Astrocyte (in vitro differentiated cells and primary cell): ENCODE results near the gene M6PR. TPM values are rescaled to one million over a fixed set of nuclear protein-coding genes. Genes with fewer than 3 reads are reported as not detected.

Experiments
- DNase-seq: peaks from one replicate; pipeline ENCODE4 v3.0.0-alpha.2; 2010; ENCODE audit warnings: low read depth
- FAIRE-seq: peaks from 2 replicates; lab custom pipeline; 2011; peaks lifted over from hg19 to GRCh38; lab: Jason Lieb, UNC
- H2AFZ ChIP-seq: 2 replicates; pipeline ENCODE4 v1.6.0; 2012; ENCODE audit warnings: low read depth, low read length, inconsistent platforms
- H3K27ac ChIP-seq: 2 replicates; pipeline ENCODE4 v1.5.1; 2011; ENCODE audit warnings: low read depth, low read length, inconsistent platforms
- H3K27me3 ChIP-seq: 2 replicates; pipeline ENCODE4 v1.6.0; 2011; ENCODE audit warnings: low read length, inconsistent platforms; ENCODE audit not compliant: insufficient read depth
- H3K36me3 ChIP-seq: 2 replicates; pipeline ENCODE4 v1.5.1; 2011; ENCODE audit warnings: low read length, inconsistent platforms; ENCODE audit not compliant: insufficient read depth
- H3K4me1 ChIP-seq: 2 replicates; pipeline ENCODE4 v1.5.1; 2011; ENCODE audit warnings: low read length, inconsistent platforms; ENCODE audit not compliant: insufficient read depth
- H3K4me2 ChIP-seq: 2 replicates; pipeline ENCODE4 v1.6.0; 2012; ENCODE audit warnings: low read length, inconsistent platforms
- H3K4me3 ChIP-seq: 2 replicates; pipeline ENCODE4 v1.5.1; 2011; ENCODE audit warnings: low read depth, mild to moderate bottlenecking, low read length, inconsistent platforms; ENCODE audit not compliant: insufficient read depth
- H3K79me2 ChIP-seq: 2 replicates; pipeline ENCODE4 v1.6.0; 2012; ENCODE audit warnings: mild to moderate bottlenecking, low read length, inconsistent platforms; ENCODE audit not compliant: insufficient read depth
- H3K9ac ChIP-seq: 2 replicates; pipeline ENCODE4 v1.6.0; 2012; ENCODE audit warnings: mild to moderate bottlenecking, low read length, inconsistent platforms
- H3K9me3 ChIP-seq: 2 replicates; pipeline ENCODE4 v1.5.1; 2012; ENCODE audit warnings: low read depth, mild to moderate bottlenecking, low read length, inconsistent platforms; ENCODE audit not compliant: insufficient read depth
- H4K20me1 ChIP-seq: 2 replicates; pipeline ENCODE4 v1.6.0; 2012; ENCODE audit warnings: low read length, inconsistent platforms; ENCODE audit not compliant: insufficient read depth
- H3K27ac Mint-ChIP-seq: one replicate; pipeline ENCODE4 v1.8.0; 2021; ENCODE audit warnings: mild to moderate bottlenecking, mixed read lengths; ENCODE audit not compliant: unreplicated experiment
- H3K27me3 Mint-ChIP-seq: one replicate; pipeline ENCODE4 v1.8.0; 2021; ENCODE audit warnings: low read depth, mixed read lengths; ENCODE audit not compliant: unreplicated experiment
- H3K36me3 Mint-ChIP-seq: one replicate; pipeline ENCODE4 v1.8.0; 2021; ENCODE audit warnings: low read depth, mixed read lengths; ENCODE audit not compliant: unreplicated experiment
- H3K4me1 Mint-ChIP-seq: one replicate; pipeline ENCODE4 v1.8.0; 2021; ENCODE audit warnings: low read depth, mixed read lengths; ENCODE audit not compliant: unreplicated experiment
- H3K4me3 Mint-ChIP-seq: one replicate; pipeline ENCODE4 v1.8.0; 2021; ENCODE audit warnings: mild to moderate bottlenecking, moderate library complexity, mixed read lengths; ENCODE audit not compliant: unreplicated experiment
- H3K9me3 Mint-ChIP-seq: one replicate; pipeline ENCODE4 v1.8.0; 2021; ENCODE audit warnings: mild to moderate bottlenecking, mixed read lengths; ENCODE audit not compliant: unreplicated experiment
- EZH2 ChIP-seq: IDR thresholded peaks from 2 replicates; pipeline ENCODE4 v1.6.1; 2012; ENCODE audit warnings: mild to moderate bottlenecking, low read length, inconsistent platforms; ENCODE audit not compliant: insufficient read depth
- total RNA-seq: library from RNA; stranded (reverse); gene quantifications from 2 replicates; pipeline ENCODE4 v1.2.1, GENCODE V29; 2021
- TF ChIP-seq, protein P1 (sequence below): IDR thresholded peaks from 2 replicates; pipeline ENCODE4 v1.5.1; 2011; ENCODE audit warnings: low read depth, mild to moderate bottlenecking, inconsistent platforms, low read length, moderate library complexity; ENCODE audit not compliant: insufficient read depth

The M6PR gene
- total RNA-seq, 1 donor from 2014 or later, result 159 TPM

GRCh38 chr12:8917031-8917430 lies 32.4 kb downstream of the M6PR start:
- H3K9me3 Mint-ChIP-seq, result no peaks in the 10 kb centered on the region
- H2AFZ ChIP-seq, result no peak overlapping the region
- peaks cover 11% of the 10 kb centered on the region for H3K4me1 ChIP-seq
- H3K9me3 ChIP-seq, result no peaks in the 10 kb centered on the region
- H3K4me1 Mint-ChIP-seq, result peaks cover 7% of the 10 kb centered on the region
- H3K9ac ChIP-seq, result no peak overlapping the region
- no peaks in the 10 kb centered on the region for H3K36me3 ChIP-seq
- TF ChIP-seq, protein P1, sequence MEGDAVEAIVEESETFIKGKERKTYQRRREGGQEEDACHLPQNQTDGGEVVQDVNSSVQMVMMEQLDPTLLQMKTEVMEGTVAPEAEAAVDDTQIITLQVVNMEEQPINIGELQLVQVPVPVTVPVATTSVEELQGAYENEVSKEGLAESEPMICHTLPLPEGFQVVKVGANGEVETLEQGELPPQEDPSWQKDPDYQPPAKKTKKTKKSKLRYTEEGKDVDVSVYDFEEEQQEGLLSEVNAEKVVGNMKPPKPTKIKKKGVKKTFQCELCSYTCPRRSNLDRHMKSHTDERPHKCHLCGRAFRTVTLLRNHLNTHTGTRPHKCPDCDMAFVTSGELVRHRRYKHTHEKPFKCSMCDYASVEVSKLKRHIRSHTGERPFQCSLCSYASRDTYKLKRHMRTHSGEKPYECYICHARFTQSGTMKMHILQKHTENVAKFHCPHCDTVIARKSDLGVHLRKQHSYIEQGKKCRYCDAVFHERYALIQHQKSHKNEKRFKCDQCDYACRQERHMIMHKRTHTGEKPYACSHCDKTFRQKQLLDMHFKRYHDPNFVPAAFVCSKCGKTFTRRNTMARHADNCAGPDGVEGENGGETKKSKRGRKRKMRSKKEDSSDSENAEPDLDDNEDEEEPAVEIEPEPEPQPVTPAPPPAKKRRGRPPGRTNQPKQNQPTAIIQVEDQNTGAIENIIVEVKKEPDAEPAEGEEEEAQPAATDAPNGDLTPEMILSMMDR, result no peak
- TF ChIP-seq EZH2, result no peak
- H3K27ac ChIP-seq, result no peak overlapping the region
- H3K4me3 Mint-ChIP-seq, result no peak overlapping the region
- peaks cover 30% of the 10 kb centered on the region for H3K79me2 ChIP-seq
- peaks cover 6% of the 10 kb centered on the region for H4K20me1 ChIP-seq
- FAIRE-seq (no peak), DNase-seq (no peak)
- no peak overlapping the region for H3K27ac Mint-ChIP-seq
- H3K4me2 ChIP-seq, result no peak overlapping the region
- H3K4me3 ChIP-seq, result no peak overlapping the region
- no peaks in the 10 kb centered on the region for H3K27me3 ChIP-seq
- no peaks in the 10 kb centered on the region for H3K27me3 Mint-ChIP-seq
- H3K36me3 Mint-ChIP-seq, result peaks cover 12% of the 10 kb centered on the region

DNA sequence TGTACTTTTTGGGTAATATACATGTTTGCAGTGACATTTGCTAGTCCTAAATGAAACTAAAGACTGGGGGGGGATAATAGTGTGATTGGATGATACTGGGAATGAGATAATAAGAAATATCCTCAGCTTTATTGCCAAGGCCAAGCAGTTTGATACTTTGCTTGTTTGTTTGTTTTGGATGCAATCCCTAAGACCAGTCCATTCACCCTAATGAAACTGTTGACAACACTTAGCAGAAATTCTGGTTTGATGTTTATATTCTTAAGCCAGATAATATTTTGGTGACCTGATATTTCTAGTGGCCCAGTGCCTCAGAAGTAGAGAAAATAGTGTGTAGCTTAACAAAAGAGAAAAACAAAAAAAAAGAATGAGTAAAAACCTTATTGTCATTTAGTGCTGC lies 33.3 kb downstream of the M6PR start:
- H3K27me3 Mint-ChIP-seq, result no peaks in the 10 kb centered on the region
- Histone ChIP-seq H3K27me3 (no peaks in the 10 kb centered on the region), H4K20me1 (peaks cover 6% of the 10 kb centered on the region), H3K4me2 (peak overlapping the region; percentile 93), H3K27ac (no peak overlapping the region), H3K4me3 (no peak overlapping the region), H3K9me3 (no peaks in the 10 kb centered on the region), H2AFZ (no peak overlapping the region), H3K9ac (peak overlapping the region; percentile 72), H3K4me1 (peaks cover 11% of the 10 kb centered on the region), H3K79me2 (peaks cover 30% of the 10 kb centered on the region), H3K36me3 (no peaks in the 10 kb centered on the region)
- H3K9me3 Mint-ChIP-seq, result no peaks in the 10 kb centered on the region
- peaks cover 15% of the 10 kb centered on the region for H3K4me1 Mint-ChIP-seq
- TF ChIP-seq, protein P1, result no peak
- no peak for TF ChIP-seq EZH2
- peaks cover 8% of the 10 kb centered on the region for H3K36me3 Mint-ChIP-seq
- DNase-seq (no peak), FAIRE-seq (no peak)
- H3K27ac Mint-ChIP-seq, result no peak overlapping the region
- H3K4me3 Mint-ChIP-seq, result no peak overlapping the region

DNA sequence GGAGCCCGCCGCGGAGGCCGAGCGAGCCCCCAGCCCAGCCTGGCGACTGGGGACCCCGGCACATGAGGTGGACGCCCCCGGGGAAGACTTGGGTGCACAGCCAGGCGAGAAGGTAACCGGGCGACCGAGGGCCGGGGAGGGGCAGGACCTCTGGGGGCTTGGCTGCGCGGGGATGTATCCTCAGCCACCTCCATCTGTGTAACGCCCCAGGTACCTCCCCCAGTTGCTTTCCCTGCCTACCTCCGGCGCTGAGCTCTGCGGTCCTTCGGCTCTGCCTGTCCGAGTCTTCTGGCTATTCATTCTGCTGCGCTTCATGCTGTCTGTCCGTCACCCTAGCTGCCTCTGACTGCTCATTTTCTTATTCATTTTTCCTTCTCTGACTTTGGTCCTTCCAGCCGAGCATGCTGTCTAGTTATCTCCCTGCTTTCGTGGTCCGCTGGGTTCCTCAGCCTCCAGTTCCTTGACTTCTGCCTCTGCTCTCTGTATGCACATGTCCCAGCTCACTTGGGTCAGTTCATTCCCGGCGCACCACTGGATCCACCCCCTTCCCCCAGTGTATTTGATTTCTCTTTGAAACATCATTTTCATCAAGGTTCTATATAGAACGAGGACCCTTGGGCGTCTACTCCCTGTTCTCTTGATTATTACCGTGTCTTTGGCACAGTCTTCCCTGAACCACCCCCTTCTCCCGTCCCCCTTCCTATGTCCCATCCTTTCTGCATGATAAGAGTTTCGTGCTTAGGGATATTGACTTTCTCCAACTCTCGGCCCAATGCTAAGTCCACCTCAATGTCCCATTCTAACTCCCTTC lies 34.5 kb downstream of the M6PR start:
- Mint-ChIP-seq H3K36me3 (peaks cover 4% of the 10 kb centered on the region), H3K4me1 (peaks cover 16% of the 10 kb centered on the region), H3K27me3 (no peaks in the 10 kb centered on the region), H3K9me3 (no peaks in the 10 kb centered on the region), H3K27ac (no peak overlapping the region), H3K4me3 (no peak overlapping the region)
- TF ChIP-seq, protein P1, result no peak
- TF ChIP-seq EZH2, result no peak
- Histone ChIP-seq H3K79me2 (peaks cover 30% of the 10 kb centered on the region), H3K27ac (no peak overlapping the region), H3K4me3 (peak overlapping the region; percentile 77), H3K27me3 (no peaks in the 10 kb centered on the region), H3K36me3 (no peaks in the 10 kb centered on the region), H2AFZ (peak overlapping the region; percentile 90), H3K9ac (peak overlapping the region; percentile 72), H3K4me2 (peak overlapping the region; percentile 93), H4K20me1 (peaks cover 6% of the 10 kb centered on the region), H3K4me1 (peaks cover 11% of the 10 kb centered on the region), H3K9me3 (no peaks in the 10 kb centered on the region)
- peak; percentile 52 for FAIRE-seq
- DNase-seq, result peak; percentile 50
